Bronchial epithelial cell (primary cell): ENCODE data around the gene EEFSEC. TPM values are rescaled to one million over a fixed set of nuclear protein-coding genes. Genes with fewer than 3 reads are reported as not detected.
"Not testable (repeated sequence)": the region's sequence is repeated elsewhere in the genome, so short reads cannot be mapped to it uniquely, and the experiment has no call there.

Experiments
- DNase-seq: peaks from one replicate; pipeline ENCODE4 v3.0.0-alpha.2; 2010; ENCODE audit warnings: low read depth
- FAIRE-seq: peaks from 2 replicates; lab custom pipeline; 2011; peaks lifted over from hg19 to GRCh38; lab: Jason Lieb, UNC
- H3K27me3 ChIP-seq: 2 replicates; pipeline ENCODE4 v1.5.1; 2011; ENCODE audit warnings: low read length; ENCODE audit not compliant: control insufficient read depth, insufficient read depth
- H3K36me3 ChIP-seq: 2 replicates; pipeline ENCODE4 v1.5.1; 2011; ENCODE audit warnings: low read length; ENCODE audit not compliant: control insufficient read depth, insufficient read depth
- H3K4me3 ChIP-seq: 2 replicates; pipeline ENCODE4 v1.5.1; 2011; ENCODE audit warnings: mild to moderate bottlenecking, low read depth, low read length, control low read depth
- CTCF ChIP-seq: IDR thresholded peaks from 2 replicates; pipeline ENCODE4 v1.5.1; 2011; ENCODE audit warnings: mild to moderate bottlenecking, moderate library complexity, low read length, control low read depth, inconsistent platforms; ENCODE audit not compliant: insufficient read depth, severe bottlenecking
- total RNA-seq: library from RNA; depleted of rRNA; stranded (reverse); fragments of >200 nt; gene quantifications from 2 replicates; pipeline ENCODE4 v1.2.1, GENCODE V29; 2014

EEFSEC gene
- total RNA-seq, 1 donor from 2014 or later, result 3.7 TPM

DNA sequence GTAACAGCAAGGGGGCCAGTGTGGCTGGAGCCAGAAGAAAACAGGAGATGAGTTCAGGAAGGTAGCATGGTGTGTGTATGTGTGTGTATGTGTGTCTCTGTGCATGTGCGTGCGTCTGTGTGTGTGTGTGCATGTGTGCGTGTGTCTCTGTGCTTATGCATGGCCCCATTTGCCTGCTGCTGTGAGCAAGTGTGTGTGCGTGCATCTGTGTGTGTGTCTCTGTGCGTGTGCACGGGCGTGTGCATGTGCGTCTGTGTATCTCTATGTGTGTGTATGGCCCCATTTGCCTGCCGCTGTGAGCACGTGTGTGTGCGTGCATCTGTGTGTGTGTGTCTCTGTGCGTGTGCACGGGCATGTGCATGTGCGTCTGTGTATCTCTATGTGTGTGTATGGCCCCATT, 7.1 kb upstream of the EEFSEC start:
- no peak for TF ChIP-seq CTCF
- DNase-seq, result no peak
- Histone ChIP-seq H3K36me3 (no peaks in the 10 kb centered on the region), H3K27me3 (no peaks in the 10 kb centered on the region), H3K4me3 (no peak overlapping the region)
- FAIRE-seq, result peak; percentile 100

- Histone ChIP-seq H3K36me3 (no peaks in the 10 kb centered on the region), H3K4me3 (no peak overlapping the region), H3K27me3 (no peaks in the 10 kb centered on the region)
- TF ChIP-seq CTCF, result no peak
- FAIRE-seq (no peak), DNase-seq (no peak)
Observed at GRCh38 chr3:128149650-128150049, 3.6 kb upstream of the EEFSEC start.

- H3K36me3 ChIP-seq, result no peaks in the 10 kb centered on the region
- no peak for FAIRE-seq
- no peak for TF ChIP-seq CTCF
- DNase-seq, result no peak
- H3K4me3 ChIP-seq, result no peak overlapping the region
- H3K27me3 ChIP-seq, result no peaks in the 10 kb centered on the region
Observed at GRCh38 chr3:128151758-128152274, 1.5 kb upstream of the EEFSEC start.

DNA sequence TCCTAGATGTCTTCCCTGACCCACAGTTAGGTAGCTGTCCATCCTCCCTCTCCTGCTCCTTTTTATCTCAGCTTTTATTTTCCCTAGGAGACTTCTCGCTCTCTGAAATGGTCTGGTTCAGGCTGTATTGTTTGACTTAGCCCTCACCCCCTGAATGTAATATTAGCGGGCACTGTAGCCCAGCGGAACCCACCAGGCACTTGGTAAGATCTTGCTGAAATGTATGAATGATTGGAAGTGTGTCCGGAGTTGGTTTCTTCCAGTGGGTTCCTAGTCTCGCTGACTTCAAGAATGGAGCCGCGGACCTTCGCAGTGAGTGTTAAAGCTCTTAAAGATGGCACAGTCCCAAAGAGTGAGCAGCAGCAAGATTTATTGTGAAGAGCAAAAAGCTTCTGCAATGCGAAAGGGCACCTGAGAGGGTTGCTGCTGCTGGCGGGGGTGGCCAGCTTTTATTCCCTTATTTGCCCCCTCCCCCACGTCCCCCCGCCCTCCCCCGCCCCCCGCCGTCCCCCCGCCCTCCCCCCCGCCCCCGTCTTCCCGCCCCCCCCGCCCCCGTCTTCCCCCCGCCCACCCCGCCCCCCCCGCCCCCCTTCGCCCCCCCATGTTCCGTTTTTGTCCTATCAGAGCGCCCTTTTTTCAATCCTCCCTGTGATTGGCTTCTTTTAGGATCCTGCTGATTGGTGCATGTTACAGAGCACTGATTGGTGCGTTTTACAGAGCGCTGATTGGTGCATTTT, 694 bp upstream of the EEFSEC start:
- Histone ChIP-seq H3K36me3 (peaks cover 2% of the 10 kb centered on the region), H3K27me3 (no peaks in the 10 kb centered on the region), H3K4me3 (peak overlapping the region; percentile 90)
- DNase-seq (peak; percentile 66), FAIRE-seq (no peak)
- no peak for TF ChIP-seq CTCF

- peak overlapping the region; percentile 90 for H3K4me3 ChIP-seq
- not testable (repeated sequence) for DNase-seq, FAIRE-seq, H3K36me3 ChIP-seq, H3K27me3 ChIP-seq
Observed at GRCh38 chr3:128154354-128154753, 1.1 kb downstream of the EEFSEC start.

GRCh38 chr3:128155616-128156360, 2.5 kb downstream of the EEFSEC start:
- no peak for DNase-seq
- Histone ChIP-seq H3K4me3 (no peak overlapping the region), H3K36me3 (peaks cover 4% of the 10 kb centered on the region), H3K27me3 (no peaks in the 10 kb centered on the region)
- TF ChIP-seq CTCF, result no peak
- FAIRE-seq, result no peak
